ENCODE measurements around the gene UNC80.

Gene UNC80

DNA sequence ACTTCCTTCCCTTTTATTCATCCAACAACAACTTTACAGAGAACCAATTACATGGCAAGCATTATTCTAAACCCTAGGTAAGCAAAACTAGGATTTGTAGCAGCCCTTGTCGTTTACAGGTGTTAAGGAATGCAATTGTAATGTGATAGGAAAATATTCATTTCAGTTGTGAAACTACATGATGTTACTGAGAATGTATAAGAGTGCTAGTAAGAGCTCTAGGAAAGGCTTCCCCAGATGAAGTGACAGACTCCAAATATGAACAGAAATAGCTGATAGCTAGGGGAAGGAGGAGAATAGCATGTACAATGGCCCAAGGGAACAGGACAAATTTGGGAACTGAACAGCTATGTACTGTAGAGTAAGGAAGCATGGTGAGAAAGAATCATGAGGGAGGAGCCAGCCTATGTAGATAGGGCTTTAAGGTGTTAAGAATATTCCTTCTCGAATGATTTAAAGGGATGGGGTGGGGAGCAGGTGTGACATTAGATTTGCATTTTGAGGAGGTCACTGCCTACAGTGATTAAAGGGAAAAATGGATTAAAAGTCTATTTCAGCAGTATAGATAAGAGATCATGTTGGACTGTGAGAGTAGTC lies 262.6 kb downstream of the UNC80 start:
- no peak for DNase-seq

DNA sequence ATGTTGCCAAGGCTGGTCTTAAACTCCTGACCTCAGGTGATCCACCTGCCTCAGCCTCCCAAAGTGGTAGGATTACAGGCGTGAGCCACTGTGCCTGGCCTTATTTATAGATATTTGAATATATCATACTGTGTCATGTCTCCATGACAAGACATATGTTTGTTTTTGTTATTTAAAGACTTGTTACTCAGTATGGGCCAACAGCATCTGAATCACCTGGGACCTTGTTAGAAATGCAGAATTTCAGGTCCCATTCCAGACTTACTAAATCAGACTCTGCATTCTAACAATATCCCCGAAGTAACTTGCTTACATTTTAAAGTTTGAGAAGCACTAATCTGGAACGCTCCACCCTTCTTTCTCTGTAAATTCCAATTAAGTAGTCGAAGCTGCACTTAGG lies 264.0 kb downstream of the UNC80 start:
- DNase-seq, result no peak

DNA sequence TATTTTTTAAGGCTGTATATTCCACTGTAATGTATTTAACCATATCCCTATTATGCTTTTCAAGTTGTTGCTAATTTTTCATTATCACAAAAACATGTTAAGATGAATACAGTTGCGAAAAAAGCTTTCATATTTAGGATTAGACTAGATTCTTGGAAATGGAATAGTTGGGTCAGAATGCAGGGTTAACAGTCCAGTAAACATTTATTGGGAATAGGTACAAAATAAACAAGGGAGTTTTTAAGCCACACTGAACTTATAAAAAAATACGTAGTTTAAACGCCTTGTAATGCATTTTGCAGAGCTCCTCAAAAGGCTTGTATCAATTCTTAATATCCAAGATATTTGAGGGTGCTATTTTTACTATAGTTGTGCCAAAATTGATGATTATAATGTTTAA lies 266.4 kb downstream of the UNC80 start:
- DNase-seq, result no peak

DNA sequence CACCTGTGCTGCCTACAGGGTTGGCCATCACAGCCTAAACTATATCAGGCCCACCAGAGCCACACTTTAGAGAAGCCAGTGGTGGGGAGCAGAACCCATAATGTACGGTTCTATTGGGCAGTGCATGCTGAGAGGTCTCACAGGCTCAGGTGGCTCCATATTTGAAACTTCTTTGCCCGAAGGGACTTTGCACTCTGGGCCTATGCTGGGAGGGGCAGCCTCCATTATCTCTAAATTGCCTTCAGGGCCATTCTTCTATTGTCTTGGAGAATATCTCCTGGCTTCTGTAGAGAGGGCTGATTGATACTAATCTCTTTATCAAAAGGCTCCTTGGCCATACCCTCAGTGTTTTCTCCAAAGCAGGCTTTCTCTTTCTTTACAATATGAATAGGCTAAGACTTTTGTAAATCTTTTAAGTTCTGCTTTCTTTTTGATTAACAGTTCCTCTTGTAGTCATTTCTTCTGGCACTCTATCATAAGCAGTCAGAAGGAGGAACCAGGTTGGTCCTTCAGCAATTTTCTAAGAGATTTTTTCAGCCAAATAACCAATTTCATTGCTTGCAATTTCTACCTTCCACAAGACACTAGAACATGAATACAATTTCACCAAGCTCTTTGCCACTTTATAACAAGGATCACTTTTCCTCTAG lies 275.3 kb downstream of the UNC80 start:
- no peak for DNase-seq
